Measurements from ENCODE around the gene GPATCH4. TPM values are rescaled to one million over a fixed set of nuclear protein-coding genes. Genes with fewer than 3 reads are reported as not detected.
A peak's percentile ranks its signal among the peaks of the same experiment; 100 is the strongest.

GPATCH4 gene
- total and polyA plus RNA-seq, 7 experiments from 2014 or later = 33.3 to 59.1 (median 46.1) TPM

DNA sequence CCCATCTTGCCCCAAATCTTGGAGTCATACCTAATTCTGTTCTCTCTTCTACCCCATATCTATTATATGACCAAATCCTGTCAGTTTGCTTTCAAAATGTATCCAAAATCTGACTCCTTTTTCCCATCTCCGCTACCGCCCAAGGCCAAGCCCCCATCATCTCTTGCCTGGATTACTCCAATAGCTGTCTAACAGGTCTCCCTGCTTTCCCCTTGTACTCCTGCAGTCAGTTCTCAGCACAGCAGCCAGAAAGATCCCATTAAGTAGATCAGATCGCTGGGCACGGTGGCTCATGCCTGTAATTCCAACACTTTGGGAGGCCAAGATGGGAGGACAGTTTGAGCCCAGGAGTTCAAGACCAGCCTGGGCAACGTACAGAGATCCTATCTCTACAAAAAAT, 48.8 kb downstream of the GPATCH4 start:
- no peak for DNase-seq
- H3K27me3 Mint-ChIP-seq = no peaks in the 10 kb centered on the region
- ChIA-PET CTCF (no interaction called here), POLR2A (interaction anchor here (1.7 kb wide), 1 partner anchor 48 kb away, joined by 3 read pairs; the partner anchor contains the start of gene GPATCH4)
- Histone ChIP-seq H3K4me1 (ENCODE audit: control insufficient read depth in 2 of 2, insufficient read depth in 2 of 2, low read length in 2 of 2) (no peaks in the 10 kb centered on the region), H3K9me3 (ENCODE audit: control insufficient read depth in 2 of 3, low read length in 3 of 3) (no peaks in the 10 kb centered on the region), H3K36me3 (ENCODE audit: control insufficient read depth in 2 of 3, insufficient read depth in 3 of 3, low read length in 3 of 3) (no peaks in the 10 kb centered on the region), H3K27me3 (ENCODE audit: control insufficient read depth in 2 of 2, insufficient read depth in 2 of 2, low read length in 2 of 2) (no peaks in the 10 kb centered on the region), H3K4me3 (ENCODE audit: low read length) (no peak overlapping the region), H3K27ac (ENCODE audit: low read depth, low read length) (no peak overlapping the region)
- H3K36me3 Mint-ChIP-seq = peaks cover 0 to 5% (median 0%) of the 10 kb centered on the region in 5 donors
- no peak overlapping the region for H3K4me3 Mint-ChIP-seq
- H3K4me1 Mint-ChIP-seq = peaks cover 0 to 5% (median 3%) of the 10 kb centered on the region in 7 donors
- no peak overlapping the region for H3K27ac Mint-ChIP-seq
- no peak for ATAC-seq
- intact Hi-C loops (cut with micrococcal nuclease) = no loop called here
- no peaks in the 10 kb centered on the region for H3K9me3 Mint-ChIP-seq

DNA sequence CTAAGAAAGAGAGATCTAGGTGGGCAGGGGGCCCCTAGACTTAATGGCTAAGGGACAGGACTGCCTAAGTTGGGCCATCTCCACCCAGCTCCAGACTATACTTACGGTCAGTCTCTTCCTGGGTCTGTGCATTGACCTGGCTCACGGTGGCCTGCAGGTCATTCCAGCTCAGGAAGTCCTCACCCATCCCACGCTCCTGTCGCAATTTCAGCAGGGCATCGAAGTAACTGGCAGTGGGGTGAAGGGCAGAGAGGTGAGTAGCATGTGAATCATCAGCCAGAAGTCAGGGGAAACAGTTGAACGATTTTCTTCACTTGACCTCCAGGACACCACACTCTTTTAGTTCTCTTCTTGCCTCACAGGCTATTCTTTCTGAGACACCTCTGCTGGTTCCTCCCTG, 49.4 kb downstream of the GPATCH4 start:
- ATAC-seq (peak; percentile 48), DNase-seq (no peak)
- no peaks in the 10 kb centered on the region for H3K9me3 ChIP-seq (ENCODE audit: control insufficient read depth in 2 of 3, low read length in 3 of 3)
- H3K4me3 ChIP-seq (ENCODE audit: low read length) = no peak overlapping the region
- Mint-ChIP-seq H3K9me3 (no peaks in the 10 kb centered on the region), H3K4me1 (peaks cover 0 to 5% (median 3%) of the 10 kb centered on the region in 7 donors), H3K4me3 (no peak overlapping the region), H3K27me3 (no peaks in the 10 kb centered on the region), H3K27ac (no peak overlapping the region), H3K36me3 (peaks cover 0 to 7% (median 0%) of the 10 kb centered on the region in 5 donors)
- H3K4me1 ChIP-seq (ENCODE audit: control insufficient read depth in 2 of 2, insufficient read depth in 2 of 2, low read length in 2 of 2) = no peaks in the 10 kb centered on the region
- intact Hi-C loops (cut with micrococcal nuclease) = no loop called here
- CTCF ChIA-PET = no interaction called here
- H3K27me3 ChIP-seq (ENCODE audit: control insufficient read depth in 2 of 2, insufficient read depth in 2 of 2, low read length in 2 of 2) = no peaks in the 10 kb centered on the region
- POLR2A ChIA-PET = interaction anchor here (1.7 kb wide), 1 partner anchor 49 kb away, joined by 3 read pairs; the partner anchor contains the start of gene GPATCH4
- no peaks in the 10 kb centered on the region for H3K36me3 ChIP-seq (ENCODE audit: control insufficient read depth in 2 of 3, insufficient read depth in 3 of 3, low read length in 3 of 3)
- no peak overlapping the region for H3K27ac ChIP-seq (ENCODE audit: low read depth, low read length)

DNA sequence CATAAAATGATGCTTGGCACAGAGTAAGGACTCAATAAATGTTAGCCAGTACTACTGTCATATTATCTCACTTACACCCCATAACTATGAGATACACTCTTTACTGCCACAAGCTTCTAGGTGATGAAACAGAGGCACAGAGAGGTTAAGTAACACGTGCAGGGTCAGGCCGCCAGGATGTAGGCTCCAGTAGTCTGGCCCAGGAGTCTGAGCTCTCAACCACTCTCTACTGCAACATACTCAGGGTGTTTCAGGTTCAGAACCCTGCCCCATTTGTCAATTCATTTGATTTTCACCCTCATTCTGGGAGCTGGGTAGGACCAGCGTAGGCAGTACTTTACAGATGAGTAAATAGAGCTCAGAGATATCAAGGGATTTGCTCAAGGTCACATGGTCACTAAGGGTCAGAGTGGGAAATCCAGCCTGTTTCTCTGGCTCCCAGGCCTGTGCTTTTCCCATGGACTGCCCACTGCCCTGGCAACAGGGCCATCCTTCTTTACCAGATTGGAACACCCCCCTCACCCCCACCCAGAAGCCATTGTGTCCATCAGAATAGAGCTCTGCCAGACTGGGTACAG, 50.1 kb downstream of the GPATCH4 start:
- H3K27me3 Mint-ChIP-seq = no peaks in the 10 kb centered on the region
- H3K4me3 Mint-ChIP-seq = no peak overlapping the region
- H3K9me3 Mint-ChIP-seq = no peaks in the 10 kb centered on the region
- Histone ChIP-seq H3K4me3 (ENCODE audit: low read length) (no peak overlapping the region), H3K4me1 (ENCODE audit: control insufficient read depth in 2 of 2, insufficient read depth in 2 of 2, low read length in 2 of 2) (no peaks in the 10 kb centered on the region), H3K9me3 (ENCODE audit: control insufficient read depth in 2 of 3, low read length in 3 of 3) (no peaks in the 10 kb centered on the region), H3K36me3 (ENCODE audit: control insufficient read depth in 2 of 3, insufficient read depth in 3 of 3, low read length in 3 of 3) (no peaks in the 10 kb centered on the region), H3K27me3 (ENCODE audit: control insufficient read depth in 2 of 2, insufficient read depth in 2 of 2, low read length in 2 of 2) (no peaks in the 10 kb centered on the region), H3K27ac (ENCODE audit: low read depth, low read length) (no peak overlapping the region)
- POLR2A ChIA-PET = interaction anchor here (1.7 kb wide), 1 partner anchor 50 kb away, joined by 3 read pairs; the partner anchor contains the start of gene GPATCH4
- peak overlapping the region in 1 of 9 donors; percentile 47 for H3K27ac Mint-ChIP-seq
- ATAC-seq (no peak), DNase-seq (no peak)
- peaks cover 0 to 7% (median 0%) of the 10 kb centered on the region in 5 donors for H3K36me3 Mint-ChIP-seq
- CTCF ChIA-PET = interaction anchor here (0.8 kb wide), 1 partner anchor 50 kb away, joined by 4 read pairs; the partner anchor contains the start of gene MEF2D
- H3K4me1 Mint-ChIP-seq = peaks cover 0 to 5% (median 3%) of the 10 kb centered on the region in 7 donors
- intact Hi-C loops (cut with micrococcal nuclease) = no loop called here

- no peak overlapping the region for H3K4me3 ChIP-seq (ENCODE audit: low read length)
- DNase-seq (no peak), ATAC-seq (no peak)
- no peaks in the 10 kb centered on the region for H3K9me3 ChIP-seq (ENCODE audit: control insufficient read depth in 2 of 3, low read length in 3 of 3)
- H3K36me3 ChIP-seq (ENCODE audit: control insufficient read depth in 2 of 3, insufficient read depth in 3 of 3, low read length in 3 of 3) = no peaks in the 10 kb centered on the region
- no peaks in the 10 kb centered on the region for H3K27me3 ChIP-seq (ENCODE audit: control insufficient read depth in 2 of 2, insufficient read depth in 2 of 2, low read length in 2 of 2)
- H3K27ac ChIP-seq (ENCODE audit: low read depth, low read length) = no peak overlapping the region
- ChIA-PET CTCF (no interaction called here), POLR2A (interaction anchor here (0.8 kb wide), 1 partner anchor 11 kb away, joined by 3 read pairs; no protein-coding TSS in a partner anchor)
- no peaks in the 10 kb centered on the region for H3K27me3 Mint-ChIP-seq
- no peak overlapping the region for H3K4me3 Mint-ChIP-seq
- H3K9me3 Mint-ChIP-seq = no peaks in the 10 kb centered on the region
- H3K27ac Mint-ChIP-seq = peak overlapping the region in 1 of 9 donors; percentile 47
- intact Hi-C loops (cut with micrococcal nuclease) = no loop called here
- H3K4me1 Mint-ChIP-seq = peaks cover 0 to 5% (median 4%) of the 10 kb centered on the region in 7 donors
- H3K4me1 ChIP-seq (ENCODE audit: control insufficient read depth in 2 of 2, insufficient read depth in 2 of 2, low read length in 2 of 2) = no peaks in the 10 kb centered on the region
- peaks cover 0 to 7% (median 0%) of the 10 kb centered on the region in 5 donors for H3K36me3 Mint-ChIP-seq
Measured at GRCh38 chr1:156550346-156550745, 50.9 kb downstream of the GPATCH4 start.

DNA sequence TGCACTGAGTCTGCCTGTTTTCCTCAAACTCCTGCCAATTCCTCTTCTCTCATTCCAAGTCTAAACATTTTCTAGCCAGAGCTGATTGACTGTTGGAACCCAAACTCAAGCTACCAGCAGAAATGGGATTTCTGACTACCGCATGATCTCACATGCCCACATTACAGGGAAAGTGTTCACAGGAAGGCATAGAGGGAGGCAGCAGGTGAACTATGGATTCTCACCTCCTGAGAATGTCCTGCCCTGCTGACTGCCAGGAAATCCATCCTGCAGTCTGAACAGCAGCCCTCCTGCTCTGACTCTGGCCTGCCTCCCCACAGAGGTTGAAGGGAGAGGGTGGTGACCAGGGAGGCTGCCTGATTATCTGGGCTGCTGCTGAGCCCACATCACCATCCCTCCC, 51.4 kb downstream of the GPATCH4 start:
- ATAC-seq = no peak
- Histone ChIP-seq H3K9me3 (ENCODE audit: control insufficient read depth in 2 of 3, low read length in 3 of 3) (no peaks in the 10 kb centered on the region), H3K36me3 (ENCODE audit: control insufficient read depth in 2 of 3, insufficient read depth in 3 of 3, low read length in 3 of 3) (no peaks in the 10 kb centered on the region), H3K4me3 (ENCODE audit: low read length) (no peak overlapping the region), H3K27me3 (ENCODE audit: control insufficient read depth in 2 of 2, insufficient read depth in 2 of 2, low read length in 2 of 2) (no peaks in the 10 kb centered on the region), H3K27ac (ENCODE audit: low read depth, low read length) (no peak overlapping the region), H3K4me1 (ENCODE audit: control insufficient read depth in 2 of 2, insufficient read depth in 2 of 2, low read length in 2 of 2) (no peaks in the 10 kb centered on the region)
- Mint-ChIP-seq H3K4me1 (peaks cover 0 to 5% (median 4%) of the 10 kb centered on the region in 7 donors), H3K27me3 (no peaks in the 10 kb centered on the region), H3K36me3 (peaks cover 0 to 7% (median 0%) of the 10 kb centered on the region in 5 donors), H3K4me3 (no peak overlapping the region), H3K9me3 (no peaks in the 10 kb centered on the region), H3K27ac (peak overlapping the region in 1 of 9 donors; percentile 63)
- CTCF ChIA-PET = no interaction called here
- intact Hi-C loops (cut with micrococcal nuclease) = loop anchor here in 1 of 2 donors (2.0 kb wide), 1 partner anchor 69 kb away; no protein-coding TSS in a partner anchor
- DNase-seq = no peak
- POLR2A ChIA-PET = interaction anchor here (0.8 kb wide), 1 partner anchor 11 kb away, joined by 3 read pairs; no protein-coding TSS in a partner anchor

DNA sequence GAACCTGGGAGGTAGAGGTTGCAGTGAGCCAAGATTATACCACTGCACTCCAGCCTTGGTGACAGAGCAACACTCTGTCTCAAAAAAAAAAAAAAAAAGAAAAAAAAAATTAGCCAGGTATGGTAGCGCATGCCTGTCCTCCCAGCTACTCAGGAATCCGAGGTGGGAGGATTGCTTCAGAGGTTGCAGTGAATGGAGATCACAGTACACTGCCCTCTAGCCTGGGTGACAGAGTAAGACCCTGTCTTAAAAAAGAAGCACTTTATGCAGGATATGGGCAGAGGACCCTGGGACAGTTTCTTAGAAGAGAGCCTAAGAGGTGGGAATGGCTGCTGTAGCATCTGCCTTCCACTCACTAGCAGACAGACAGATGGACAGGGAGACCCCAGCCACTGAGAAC, 51.9 kb downstream of the GPATCH4 start:
- no peak overlapping the region for H3K27ac Mint-ChIP-seq
- Histone ChIP-seq H3K36me3 (ENCODE audit: control insufficient read depth in 2 of 3, insufficient read depth in 3 of 3, low read length in 3 of 3) (no peaks in the 10 kb centered on the region), H3K27me3 (ENCODE audit: control insufficient read depth in 2 of 2, insufficient read depth in 2 of 2, low read length in 2 of 2) (no peaks in the 10 kb centered on the region), H3K4me3 (ENCODE audit: low read length) (no peak overlapping the region), H3K4me1 (ENCODE audit: control insufficient read depth in 2 of 2, insufficient read depth in 2 of 2, low read length in 2 of 2) (no peaks in the 10 kb centered on the region), H3K27ac (ENCODE audit: low read depth, low read length) (no peak overlapping the region), H3K9me3 (ENCODE audit: control insufficient read depth in 2 of 3, low read length in 3 of 3) (no peaks in the 10 kb centered on the region)
- no peaks in the 10 kb centered on the region for H3K9me3 Mint-ChIP-seq
- DNase-seq = no peak
- intact Hi-C loops (cut with micrococcal nuclease) = loop anchor here in 1 of 2 donors (2.0 kb wide), 1 partner anchor 69 kb away; no protein-coding TSS in a partner anchor
- POLR2A ChIA-PET = interaction anchor here (0.8 kb wide), 1 partner anchor 12 kb away, joined by 3 read pairs; no protein-coding TSS in a partner anchor
- CTCF ChIA-PET = interaction anchor here (0.6 kb wide), 1 partner anchor 171 kb away, joined by 3 read pairs; no protein-coding TSS in a partner anchor
- H3K4me3 Mint-ChIP-seq = no peak overlapping the region
- no peaks in the 10 kb centered on the region for H3K27me3 Mint-ChIP-seq
- ATAC-seq = no peak
- peaks cover 0 to 5% (median 4%) of the 10 kb centered on the region in 7 donors for H3K4me1 Mint-ChIP-seq
- H3K36me3 Mint-ChIP-seq = peaks cover 0 to 7% (median 0%) of the 10 kb centered on the region in 5 donors
